HepG2 (cell line): ENCODE measurements around the gene NECAB2. TPM values are rescaled to one million over a fixed set of nuclear protein-coding genes. Genes with fewer than 3 reads are reported as not detected.

Experiments used
- ATAC-seq: fragments of 200-7000 bp; cut with Tn5 transposase; 3 replicates; pipeline ENCODE4 v1.9.1; 2020; ENCODE audit warnings: mild to moderate bottlenecking, moderate library complexity
- BruUV-seq: library from RNA; stranded (reverse); fragments of 400-500 nt; replicated peaks from 2 replicates; lab custom pipeline; 2021; lab: Mats Ljungman, UMichigan
- CTCF ChIA-PET: fragments of 300-600 bp; formaldehyde crosslinking; extraction: SDS; loops from one replicate; lab custom pipeline; 2021; ENCODE audit warnings: low total read pairs, inconsistent platforms, low intra/inter-chr PET ratio; lab: Yijun Ruan, JAX
- POLR2A ChIA-PET: fragments of 350-600 bp; sonication (Branson Sonifier 250); formaldehyde crosslinking; loops from one replicate; lab custom pipeline; 2020; ENCODE audit warnings: antibody characterized with exemption, inconsistent platforms; lab: Yijun Ruan, JAX
- DNase-seq: peaks from one replicate; pipeline ENCODE4 v3.0.0-alpha.2; 2015; ENCODE audit warnings: low spot score
- FAIRE-seq: peaks from 3 replicates; lab custom pipeline; 2011; peaks lifted over from hg19 to GRCh38; lab: Jason Lieb, UNC
- H2AFZ ChIP-seq: one replicate; pipeline ENCODE4 v1.6.1; 2011; ENCODE audit warnings: low read length, inconsistent platforms
- H3K27ac ChIP-seq: fragments of 300-600 bp; 3 replicates; pipeline ENCODE4 v1.8.0; 2011; ENCODE audit warnings: mixed run types, mild to moderate bottlenecking, mixed read lengths, low read length, inconsistent platforms; ENCODE audit not compliant: insufficient read depth; ENCODE audit errors: extremely low read length
- H3K27me3 ChIP-seq, 2 experiments: fragments of 200-600 bp in 1 of 2; 2 replicates in 1 of 2; 3 replicates in 1 of 2; pipeline versions ENCODE4 v1.6.0 to v1.8.0; 2011; ENCODE audit warnings: low read length in 2 of 2, mild to moderate bottlenecking in 2 of 2, moderate library complexity in 2 of 2, inconsistent platforms in 1 of 2; ENCODE audit not compliant: insufficient read depth in 2 of 2, control insufficient read depth in 1 of 2
- H3K36me3 ChIP-seq, 2 experiments: fragments of 200-600 bp in 1 of 2; replicated peaks in 1 of 2; 2 replicates in 1 of 2; 3 replicates in 1 of 2; pipeline versions ENCODE4 v1.5.1 to v1.8.0; 2011; ENCODE audit warnings: low read length in 2 of 2, inconsistent platforms in 1 of 2; ENCODE audit not compliant: insufficient read depth in 2 of 2, control insufficient read depth in 1 of 2
- H3K4me1 ChIP-seq: 2 replicates; pipeline ENCODE4 v1.5.1; 2012; ENCODE audit warnings: low read length, inconsistent platforms; ENCODE audit not compliant: insufficient read depth
- H3K4me2 ChIP-seq: 2 replicates; pipeline ENCODE4 v1.6.0; 2011; ENCODE audit warnings: low read depth, low read length, inconsistent platforms
- H3K4me3 ChIP-seq, 3 experiments: fragments of 200-600 bp in 1 of 3; sonication (generic), shearing (Covaris generic) in 1 of 3; replicated peaks in 1 of 3; 2 replicates each; pipeline ENCODE4 v1.5.1; 2011 to 2016; ENCODE audit warnings: low read length in 3 of 3, inconsistent platforms in 2 of 3, low read depth in 2 of 3, mild to moderate bottlenecking in 2 of 3, control low read depth in 1 of 3, mixed read lengths in 1 of 3; ENCODE audit not compliant: insufficient read depth in 1 of 3
- H3K79me2 ChIP-seq: one replicate; pipeline ENCODE4 v1.6.1; 2011; ENCODE audit warnings: low read length, inconsistent platforms; ENCODE audit not compliant: insufficient read depth
- H3K9ac ChIP-seq: 2 replicates; pipeline ENCODE4 v1.6.0; 2011; ENCODE audit warnings: mild to moderate bottlenecking, low read depth, low read length, inconsistent platforms; ENCODE audit not compliant: insufficient read depth
- H3K9me3 ChIP-seq: 2 replicates; pipeline ENCODE4 v1.5.1; 2012; ENCODE audit warnings: mild to moderate bottlenecking, low read length
- H4K20me1 ChIP-seq: 2 replicates; pipeline ENCODE4 v1.6.0; 2011; ENCODE audit warnings: inconsistent platforms, mild to moderate bottlenecking, low read length, moderate library complexity; ENCODE audit not compliant: insufficient read depth
- EED ChIP-seq: sonication (generic); formaldehyde crosslinking; IDR thresholded peaks from 2 replicates; pipeline ENCODE4 v1.5.0; 2020; ENCODE audit warnings: mild to moderate bottlenecking, missing genetic modification reagents
- HNRNPL ChIP-seq: fragments of 200-400 bp; formaldehyde crosslinking; IDR thresholded peaks from 2 replicates; pipeline ENCODE4 v1.6.1; 2017; ENCODE audit warnings: mild to moderate bottlenecking, low read depth, low read length
- MEIS2 ChIP-seq: sonication (generic); formaldehyde crosslinking; IDR thresholded peaks from 2 replicates; pipeline ENCODE4 v1.9.0; 2021; ENCODE audit warnings: mild to moderate bottlenecking, missing genetic modification reagents
- NFATC3 ChIP-seq: sonication (generic); formaldehyde crosslinking; IDR thresholded peaks from 2 replicates; pipeline ENCODE4 v1.5.1; 2020; ENCODE audit warnings: mild to moderate bottlenecking, missing genetic modification reagents
- PATZ1 ChIP-seq: sonication (generic); formaldehyde crosslinking; IDR thresholded peaks from 2 replicates; pipeline ENCODE4 v1.4.0; 2020; ENCODE audit warnings: missing genetic modification reagents
- PLSCR1 ChIP-seq: sonication (generic); formaldehyde crosslinking; IDR thresholded peaks from 2 replicates; pipeline ENCODE4 v1.5.0; 2020; ENCODE audit warnings: missing genetic modification reagents, mild to moderate bottlenecking, borderline replicate concordance
- SP4 ChIP-seq: sonication (generic); formaldehyde crosslinking; IDR thresholded peaks from 2 replicates; pipeline ENCODE4 v1.8.1; 2023; ENCODE audit warnings: mild to moderate bottlenecking, missing genetic modification reagents
- SRF ChIP-seq: IDR thresholded peaks from 2 replicates; pipeline ENCODE4 v1.6.1; 2011; ENCODE audit warnings: mild to moderate bottlenecking, low read depth, low read length, moderate library complexity
- TP53 ChIP-seq: sonication (generic); formaldehyde crosslinking; conservative IDR thresholded peaks from 2 replicates; pipeline ENCODE4 v1.4.0; 2020; ENCODE audit warnings: missing genetic modification reagents
- ZBTB34 ChIP-seq: sonication (generic); formaldehyde crosslinking; IDR thresholded peaks from 2 replicates; pipeline ENCODE4 v1.8.0; 2022; ENCODE audit warnings: mild to moderate bottlenecking, missing genetic modification reagents
- ZNF670 ChIP-seq: sonication (generic); formaldehyde crosslinking; IDR thresholded peaks from 2 replicates; pipeline ENCODE4 v1.8.0; 2022; ENCODE audit warnings: mild to moderate bottlenecking, missing genetic modification reagents, borderline replicate concordance
- ZNF687 ChIP-seq: sonication (generic); formaldehyde crosslinking; IDR thresholded peaks from 2 replicates; pipeline ENCODE4 v1.5.1; 2020; ENCODE audit warnings: mild to moderate bottlenecking, missing genetic modification reagents, moderate library complexity
- ZNF709 ChIP-seq: sonication (generic); formaldehyde crosslinking; IDR thresholded peaks from 2 replicates; pipeline ENCODE4 v1.5.0; 2020; ENCODE audit warnings: mild to moderate bottlenecking, missing genetic modification reagents
- ZNF776 ChIP-seq: sonication (generic); formaldehyde crosslinking; IDR thresholded peaks from 2 replicates; pipeline ENCODE4 v1.4.0; 2020; ENCODE audit warnings: mild to moderate bottlenecking, missing genetic modification reagents
- WGBS: methylation state at CpG from one replicate; pipeline ENCODE4 v1.1.6; 2017; ENCODE audit warnings: low lambda C conversion rate; 5-methylcytosine and 5-hydroxymethylcytosine counted together
- in situ Hi-C: cut with HindIII; loops from 2 replicates; pipeline ENCODE4 v1.10.0; 2017; ENCODE audit warnings: low pct_unique_long_range_greater_than_20kb; ENCODE audit not compliant: extremely low pct_ligation_motif_present
- intact Hi-C: fragments of 100-400 bp; cut with micrococcal nuclease; formaldehyde crosslinking; loops from one replicate; pipeline ENCODE4 v1.10.0; 2022; ENCODE audit not compliant: unreplicated experiment
- polyA plus RNA-seq, 8 experiments: library from polyadenylated mRNA; depleted of rRNA in 3 of 8; stranded (reverse) in 7 of 8; unstranded in 1 of 8; fragments of >200 nt; fragmentation: Illumina TruSeq in 4 of 8; extraction: Trizol in 4 of 8; gene quantifications; 2 replicates each; pipeline versions ENCODE4 v1.2.1 to v1.2.3, GENCODE V29; 2011 to 2016; ENCODE audit warnings: low read depth in 4 of 8, missing spikeins in 1 of 8, mixed read lengths in 1 of 8; ENCODE audit not compliant: insufficient read depth in 1 of 8
- total RNA-seq, 5 experiments: library from RNA; depleted of rRNA; stranded (reverse); fragments of >200 nt; fragmentation: Illumina TruSeq; extraction: Trizol; gene quantifications; 2 replicates each; pipeline ENCODE4 v1.2.3, GENCODE V29; 2016; ENCODE audit warnings: low read depth in 1 of 5

NECAB2 gene
- total and polyA plus RNA-seq, 2 of the 13 experiments (the other 11 are each of a cell fraction or from before 2014, with no cell fraction given), result 0.21 to 0.49 TPM

GRCh38 chr16:83940630-83941378, 27.2 kb upstream of the NECAB2 start:
- Histone ChIP-seq H2AFZ (no peak overlapping the region), H4K20me1 (no peaks in the 10 kb centered on the region), H3K9ac (no peak overlapping the region), H3K9me3 (no peaks in the 10 kb centered on the region), H3K4me1 (peaks cover 84% of the 10 kb centered on the region), H3K27me3 (peaks cover 6 to 38% of the 10 kb centered on the region in 2 experiments; a peak in 3 of 5 replicates), H3K27ac (no peak overlapping the region), H3K4me2 (peak overlapping the region; percentile 39), H3K79me2 (no peaks in the 10 kb centered on the region), H3K36me3 (no peaks in the 10 kb centered on the region), H3K4me3 (peak overlapping the region in 1 of 3 experiments; percentile 9; a peak in 1 of 6 replicates)
- BruUV-seq, result no TSS peak
- intact Hi-C loops (no loop called here), in situ Hi-C loops (no loop called here)
- ChIA-PET POLR2A (interaction anchor here (0.7 to 4.3 kb wide), 4 partner anchors 11 to 170 kb away, joined by 3 to 58 read pairs (median 4); partner anchors contain the start of gene OSGIN1), CTCF (no interaction called here)
- no peak for FAIRE-seq
- no peak for DNase-seq
- 47% methylated on average over 26 of the region's 28 CpGs for WGBS
- no peak for ATAC-seq
- TF ChIP-seq PLSCR1 (CRISPR knock-in tag) (no peak), ZNF776 (CRISPR knock-in tag) (0 out of 2 replicates have a peak, but pooled peaks have one; percentile 26), SP4 (0 out of 2 replicates have a peak, but pooled peaks have one; percentile 47), NFATC3 (0 out of 2 replicates have a peak, but pooled peaks have one; percentile 40), ZNF670 (CRISPR knock-in tag) (no peak), HNRNPL (0 out of 2 replicates have a peak, but pooled peaks have one; percentile 43), ZNF687 (CRISPR knock-in tag) (peak; percentile 15), ZBTB34 (CRISPR knock-in tag) (no peak), PATZ1 (no peak), EED (0 out of 2 replicates have a peak, but pooled peaks have one; percentile 26), MEIS2 (no peak), TP53 (no peak), ZNF709 (CRISPR knock-in tag) (no peak), SRF (no peak)
